ENCODE results near the gene FAM90A1.
"Not testable (repeated sequence)": the region's sequence is repeated elsewhere in the genome, so short reads cannot be mapped to it uniquely, and the experiment has no call there.

GRCh38 chr12:8233300-8233855, 6.0 kb upstream of the FAM90A1 start:
- TF ChIP-seq EZH2phosphoT487 (conservative IDR thresholded peaks at IDR 0.05; ENCODE audit: low read length); CTCF (IDR thresholded peaks at IDR 0.05; ENCODE audit: insufficient read depth, low read length, poor library complexity, severe bottlenecking): not testable (repeated sequence)
